HepG2 (cell line): ENCODE measurements around the gene VAPA. TPM values are rescaled to one million over a fixed set of nuclear protein-coding genes. Genes with fewer than 3 reads are reported as not detected.

ENCODE experiments used
- ATAD3A ChIP-seq: sonication (generic); formaldehyde crosslinking; IDR thresholded peaks from 2 replicates; pipeline ENCODE4 v1.4.0; 2020; ENCODE audit warnings: missing genetic modification reagents
- CREB1 ChIP-seq, 2 experiments: fragments of 450-650 bp in 1 of 2; IDR thresholded peaks; 2 replicates each; pipeline ENCODE4 v1.6.1; 2016 to 2017; ENCODE audit warnings: control low read depth in 1 of 2, mild to moderate bottlenecking in 1 of 2, missing compliant biosample characterization in 1 of 2, missing genetic modification characterization in 1 of 2
- FOSL2 ChIP-seq: sonication (generic); formaldehyde crosslinking; IDR thresholded peaks from 2 replicates; pipeline ENCODE4 v1.4.0; 2020; ENCODE audit warnings: missing genetic modification reagents
- FOXK1 ChIP-seq: sonication (generic); formaldehyde crosslinking; IDR thresholded peaks from 2 replicates; pipeline ENCODE4 v1.4.0; 2020; ENCODE audit warnings: low read depth, missing genetic modification reagents, borderline replicate concordance
- IRF2 ChIP-seq: IDR thresholded peaks from 2 replicates; pipeline ENCODE4 v1.6.1; 2018; ENCODE audit warnings: missing genetic modification reagents, missing compliant biosample characterization
- JUNB ChIP-seq: sonication (generic); formaldehyde crosslinking; IDR thresholded peaks from 2 replicates; pipeline ENCODE4 v1.8.0; 2022; ENCODE audit warnings: missing genetic modification reagents, mild to moderate bottlenecking, borderline replicate concordance
- NR1H2 ChIP-seq: sonication (generic); formaldehyde crosslinking; IDR thresholded peaks from 2 replicates; pipeline ENCODE4 v1.8.1; 2022; ENCODE audit warnings: low read depth, missing genetic modification reagents, borderline replicate concordance
- PCBP2 ChIP-seq: fragments of 200-400 bp; formaldehyde crosslinking; optimal IDR thresholded peaks from 2 replicates; pipeline ENCODE3; 2018; ENCODE audit warnings: low read length, low read depth; ENCODE audit not compliant: poor library complexity, severe bottlenecking
- SALL1 ChIP-seq: sonication (generic); formaldehyde crosslinking; IDR thresholded peaks from 2 replicates; pipeline ENCODE4 v1.8.0; 2022; ENCODE audit warnings: mild to moderate bottlenecking, missing genetic modification reagents
- SOX6 ChIP-seq, 2 experiments: fragments of 450-650 bp in 1 of 2; sonication (generic) in 1 of 2; formaldehyde crosslinking in 1 of 2; IDR thresholded peaks; 2 replicates each; pipeline versions ENCODE4 v1.4.0 to v1.6.1; 2017 to 2020; ENCODE audit warnings: antibody characterized with exemption in 1 of 2, mild to moderate bottlenecking in 1 of 2, missing genetic modification reagents in 1 of 2
- TCF7L2 ChIP-seq: IDR thresholded peaks from 2 replicates; pipeline ENCODE4 v1.6.1; 2011; ENCODE audit warnings: mild to moderate bottlenecking, low read depth, low read length, moderate library complexity
- ZNF180 ChIP-seq: sonication (generic); formaldehyde crosslinking; IDR thresholded peaks from 2 replicates; pipeline ENCODE4 v1.4.0; 2020; ENCODE audit warnings: low read depth, missing genetic modification reagents, borderline replicate concordance
- ZNF232 ChIP-seq: sonication (generic); formaldehyde crosslinking; IDR thresholded peaks from 2 replicates; pipeline ENCODE4 v1.4.0; 2020; ENCODE audit warnings: missing genetic modification reagents, borderline replicate concordance
- ZNF44 ChIP-seq: sonication (generic); formaldehyde crosslinking; IDR thresholded peaks from 2 replicates; pipeline ENCODE4 v1.5.1; 2020; ENCODE audit warnings: mild to moderate bottlenecking, missing genetic modification reagents
- ZNF557 ChIP-seq: sonication (generic); formaldehyde crosslinking; IDR thresholded peaks from 2 replicates; pipeline ENCODE4 v1.4.0; 2020; ENCODE audit warnings: missing genetic modification reagents
- ZNF558 ChIP-seq: sonication (generic); formaldehyde crosslinking; IDR thresholded peaks from 2 replicates; pipeline ENCODE4 v1.9.0; 2022; ENCODE audit warnings: mild to moderate bottlenecking, missing genetic modification reagents, borderline replicate concordance
- ZNF569 ChIP-seq: sonication (generic); formaldehyde crosslinking; IDR thresholded peaks from 2 replicates; pipeline ENCODE4 v1.5.0; 2020; ENCODE audit warnings: mild to moderate bottlenecking, missing genetic modification reagents, moderate library complexity, borderline replicate concordance
- ZNF644 ChIP-seq: IDR thresholded peaks from 2 replicates; pipeline ENCODE4 v1.6.1; 2016; ENCODE audit warnings: low read depth
- ZNF747 ChIP-seq: sonication (generic); formaldehyde crosslinking; IDR thresholded peaks from 2 replicates; pipeline ENCODE4 v1.8.1; 2023; ENCODE audit warnings: missing genetic modification reagents, mild to moderate bottlenecking, borderline replicate concordance
- ZSCAN21 ChIP-seq: sonication (generic); formaldehyde crosslinking; IDR thresholded peaks from 2 replicates; pipeline ENCODE4 v1.8.0; 2022; ENCODE audit warnings: mild to moderate bottlenecking, missing genetic modification reagents, moderate library complexity, borderline replicate concordance
- polyA plus RNA-seq, 8 experiments: library from polyadenylated mRNA; depleted of rRNA in 3 of 8; stranded (reverse) in 7 of 8; unstranded in 1 of 8; fragments of >200 nt; fragmentation: Illumina TruSeq in 4 of 8; extraction: Trizol in 4 of 8; gene quantifications; 2 replicates each; pipeline versions ENCODE4 v1.2.1 to v1.2.3, GENCODE V29; 2011 to 2016; ENCODE audit warnings: low read depth in 4 of 8, missing spikeins in 1 of 8, mixed read lengths in 1 of 8; ENCODE audit not compliant: insufficient read depth in 1 of 8
- total RNA-seq, 5 experiments: library from RNA; depleted of rRNA; stranded (reverse); fragments of >200 nt; fragmentation: Illumina TruSeq; extraction: Trizol; gene quantifications; 2 replicates each; pipeline ENCODE4 v1.2.3, GENCODE V29; 2016; ENCODE audit warnings: low read depth in 1 of 5
- TF ChIP-seq, protein P1 (sequence below): sonication (generic); formaldehyde crosslinking; IDR thresholded peaks from 2 replicates; pipeline ENCODE4 v1.4.0; 2020; ENCODE audit warnings: missing genetic modification reagents, borderline replicate concordance
- TF ChIP-seq, protein P2 (sequence below): sonication (generic); formaldehyde crosslinking; IDR thresholded peaks from 2 replicates; pipeline ENCODE4 v1.9.0; 2022; ENCODE audit warnings: low read depth, missing genetic modification reagents
- TF ChIP-seq, protein P3 (sequence below): IDR thresholded peaks from 2 replicates; pipeline ENCODE4 v1.6.1; 2016; ENCODE audit warnings: low read depth

The VAPA gene
- total and polyA plus RNA-seq, 2 of the 13 experiments (the other 11 are each of a cell fraction or from before 2014, with no cell fraction given): 167 to 294 TPM

DNA sequence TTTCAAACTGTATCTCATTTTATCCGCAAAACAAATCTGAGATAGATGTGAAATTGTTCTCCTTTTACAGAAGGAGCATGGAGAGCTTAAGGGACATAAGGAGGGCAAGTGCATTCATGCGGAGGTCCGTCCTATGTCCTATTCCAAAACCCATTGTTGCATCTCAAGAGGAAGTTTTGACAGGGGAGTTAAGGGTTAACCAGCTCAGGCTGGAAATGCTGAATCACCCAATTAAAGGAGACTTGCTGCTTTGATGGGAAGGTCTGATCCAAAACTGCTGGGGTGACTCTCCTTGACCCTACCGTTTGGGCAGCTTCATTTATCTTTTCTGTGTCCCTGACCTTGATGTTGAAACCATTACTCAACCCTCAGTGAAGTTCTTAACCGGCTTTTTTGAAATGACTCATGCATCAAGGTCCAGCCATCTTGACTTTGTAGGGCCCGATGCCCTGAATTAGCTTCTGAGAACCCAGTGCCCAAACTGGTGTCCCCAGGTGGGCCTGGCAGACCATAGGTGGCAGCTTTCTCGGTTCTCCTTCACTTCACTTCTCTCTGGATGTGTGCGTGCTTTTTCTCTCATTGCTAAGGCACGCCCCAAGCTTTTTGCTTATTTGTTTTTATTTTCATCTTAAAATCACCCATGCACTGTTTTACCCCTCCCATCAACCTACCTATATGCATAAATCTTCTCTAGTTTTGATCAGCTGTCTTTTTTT, 43.9 kb upstream of the VAPA start (continued):
- TF ChIP-seq FOXK1: peak; percentile 76; the same call in 1 of the 2 replicates
- no peak for TF ChIP-seq PCBP2
- no peak for TF ChIP-seq ATAD3A (CRISPR knock-in tag)
- no peak for TF ChIP-seq ZNF569 (CRISPR knock-in tag)
- peak; percentile 83 for TF ChIP-seq ZNF644 (CRISPR knock-in tag)
- TF ChIP-seq ZSCAN21 (CRISPR knock-in tag): peak; percentile 31; the same call in 1 of the 2 replicates
- peak; percentile 99 for TF ChIP-seq FOSL2 (CRISPR knock-in tag)
- no peak for TF ChIP-seq ZNF232 (CRISPR knock-in tag)
- TF ChIP-seq ZNF557 (CRISPR knock-in tag): no peak
- TF ChIP-seq, protein P1, sequence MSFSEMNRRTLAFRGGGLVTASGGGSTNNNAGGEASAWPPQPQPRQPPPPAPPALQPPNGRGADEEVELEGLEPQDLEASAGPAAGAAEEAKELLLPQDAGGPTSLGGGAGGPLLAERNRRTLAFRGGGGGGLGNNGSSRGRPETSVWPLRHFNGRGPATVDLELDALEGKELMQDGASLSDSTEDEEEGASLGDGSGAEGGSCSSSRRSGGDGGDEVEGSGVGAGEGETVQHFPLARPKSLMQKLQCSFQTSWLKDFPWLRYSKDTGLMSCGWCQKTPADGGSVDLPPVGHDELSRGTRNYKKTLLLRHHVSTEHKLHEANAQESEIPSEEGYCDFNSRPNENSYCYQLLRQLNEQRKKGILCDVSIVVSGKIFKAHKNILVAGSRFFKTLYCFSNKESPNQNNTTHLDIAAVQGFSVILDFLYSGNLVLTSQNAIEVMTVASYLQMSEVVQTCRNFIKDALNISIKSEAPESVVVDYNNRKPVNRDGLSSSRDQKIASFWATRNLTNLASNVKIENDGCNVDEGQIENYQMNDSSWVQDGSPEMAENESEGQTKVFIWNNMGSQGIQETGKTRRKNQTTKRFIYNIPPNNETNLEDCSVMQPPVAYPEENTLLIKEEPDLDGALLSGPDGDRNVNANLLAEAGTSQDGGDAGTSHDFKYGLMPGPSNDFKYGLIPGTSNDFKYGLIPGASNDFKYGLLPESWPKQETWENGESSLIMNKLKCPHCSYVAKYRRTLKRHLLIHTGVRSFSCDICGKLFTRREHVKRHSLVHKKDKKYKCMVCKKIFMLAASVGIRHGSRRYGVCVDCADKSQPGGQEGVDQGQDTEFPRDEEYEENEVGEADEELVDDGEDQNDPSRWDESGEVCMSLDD: 0 out of 2 replicates have a peak, but pooled peaks have one; percentile 33
- TF ChIP-seq NR1H2 (CRISPR knock-in tag): no peak
- peak; percentile 81 for TF ChIP-seq SALL1 (CRISPR knock-in tag)
- TF ChIP-seq TCF7L2: peak; percentile 76
- no peak for TF ChIP-seq CREB1 (IDR thresholded peaks at IDR 0.05)
- peak; percentile 71 for TF ChIP-seq CREB1 (CRISPR knock-in tag; IDR thresholded peaks at IDR 0.05)
- TF ChIP-seq, protein P2, sequence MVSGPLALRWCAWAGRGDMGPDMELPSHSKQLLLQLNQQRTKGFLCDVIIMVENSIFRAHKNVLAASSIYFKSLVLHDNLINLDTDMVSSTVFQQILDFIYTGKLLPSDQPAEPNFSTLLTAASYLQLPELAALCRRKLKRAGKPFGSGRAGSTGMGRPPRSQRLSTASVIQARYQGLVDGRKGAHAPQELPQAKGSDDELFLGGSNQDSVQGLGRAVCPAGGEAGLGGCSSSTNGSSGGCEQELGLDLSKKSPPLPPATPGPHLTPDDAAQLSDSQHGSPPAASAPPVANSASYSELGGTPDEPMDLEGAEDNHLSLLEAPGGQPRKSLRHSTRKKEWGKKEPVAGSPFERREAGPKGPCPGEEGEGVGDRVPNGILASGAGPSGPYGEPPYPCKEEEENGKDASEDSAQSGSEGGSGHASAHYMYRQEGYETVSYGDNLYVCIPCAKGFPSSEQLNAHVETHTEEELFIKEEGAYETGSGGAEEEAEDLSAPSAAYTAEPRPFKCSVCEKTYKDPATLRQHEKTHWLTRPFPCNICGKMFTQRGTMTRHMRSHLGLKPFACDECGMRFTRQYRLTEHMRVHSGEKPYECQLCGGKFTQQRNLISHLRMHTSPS (CRISPR knock-in tag): peak; percentile 59; the same call in 1 of the 2 replicates
- TF ChIP-seq JUNB (CRISPR knock-in tag): peak; percentile 80; the same call in 1 of the 2 replicates
- TF ChIP-seq, protein P3, sequence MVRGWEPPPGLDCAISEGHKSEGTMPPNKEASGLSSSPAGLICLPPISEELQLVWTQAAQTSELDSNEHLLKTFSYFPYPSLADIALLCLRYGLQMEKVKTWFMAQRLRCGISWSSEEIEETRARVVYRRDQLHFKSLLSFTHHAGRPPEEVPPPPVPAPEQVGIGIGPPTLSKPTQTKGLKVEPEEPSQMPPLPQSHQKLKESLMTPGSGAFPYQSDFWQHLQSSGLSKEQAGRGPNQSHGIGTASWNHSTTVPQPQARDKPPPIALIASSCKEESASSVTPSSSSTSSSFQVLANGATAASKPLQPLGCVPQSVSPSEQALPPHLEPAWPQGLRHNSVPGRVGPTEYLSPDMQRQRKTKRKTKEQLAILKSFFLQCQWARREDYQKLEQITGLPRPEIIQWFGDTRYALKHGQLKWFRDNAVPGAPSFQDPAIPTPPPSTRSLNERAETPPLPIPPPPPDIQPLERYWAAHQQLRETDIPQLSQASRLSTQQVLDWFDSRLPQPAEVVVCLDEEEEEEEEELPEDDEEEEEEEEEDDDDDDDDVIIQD (CRISPR knock-in tag): peak; percentile 70; the same call in 1 of the 2 replicates
- peak; percentile 81 for TF ChIP-seq IRF2 (CRISPR knock-in tag)
- TF ChIP-seq ZNF558: no peak
- TF ChIP-seq ZNF747 (CRISPR knock-in tag): no peak
- TF ChIP-seq ZNF44 (CRISPR knock-in tag): no peak
- TF ChIP-seq SOX6 (IDR thresholded peaks at IDR 0.05): no peak
- peak; percentile 79 for TF ChIP-seq SOX6 (CRISPR knock-in tag; IDR thresholded peaks at IDR 0.05)
- TF ChIP-seq ZNF180 (CRISPR knock-in tag): no peak
